ENCODE measurements around the gene TGIF1.

Gene TGIF1

GRCh38 chr18:3429121-3429520 is 20.9 kb upstream of the TGIF1 start:
- no peak overlapping the region for H3K4me3 ChIP-seq (ENCODE audit: low read depth, low read length)

GRCh38 chr18:3434685-3435084 is 15.3 kb upstream of the TGIF1 start:
- no peak for TF ChIP-seq CTCF (IDR thresholded peaks at IDR 0.05; ENCODE audit: borderline replicate concordance, insufficient read depth, low read depth, low read length)
- no peak overlapping the region for H3K4me3 ChIP-seq (ENCODE audit: low read depth, low read length)

More at GRCh38 chr18:3429121-3429520, 20.9 kb upstream of the TGIF1 start:
- TF ChIP-seq CTCF (IDR thresholded peaks at IDR 0.05; ENCODE audit: borderline replicate concordance, insufficient read depth, low read depth, low read length), result no peak

GRCh38 chr18:3440341-3440740 is 9.6 kb upstream of the TGIF1 start:
- no peak overlapping the region for H3K4me3 ChIP-seq (ENCODE audit: low read depth, low read length)
- TF ChIP-seq CTCF (IDR thresholded peaks at IDR 0.05; ENCODE audit: borderline replicate concordance, insufficient read depth, low read depth, low read length), result no peak

GRCh38 chr18:3441290-3441689 is 8.7 kb upstream of the TGIF1 start:
- TF ChIP-seq CTCF (IDR thresholded peaks at IDR 0.05; ENCODE audit: borderline replicate concordance, insufficient read depth, low read depth, low read length), result no peak
- H3K4me3 ChIP-seq (ENCODE audit: low read depth, low read length), result no peak overlapping the region

GRCh38 chr18:3442919-3443318 is 7.1 kb upstream of the TGIF1 start:
- TF ChIP-seq CTCF (IDR thresholded peaks at IDR 0.05; ENCODE audit: borderline replicate concordance, insufficient read depth, low read depth, low read length), result no peak
- H3K4me3 ChIP-seq (ENCODE audit: low read depth, low read length), result no peak overlapping the region

- TF ChIP-seq CTCF (IDR thresholded peaks at IDR 0.05; ENCODE audit: borderline replicate concordance, insufficient read depth, low read depth, low read length), result no peak
Observed at GRCh38 chr18:3444296-3444695, 5.7 kb upstream of the TGIF1 start.

GRCh38 chr18:3444954-3445353 is 5.0 kb upstream of the TGIF1 start:
- no peak overlapping the region for H3K4me3 ChIP-seq (ENCODE audit: low read depth, low read length)
- TF ChIP-seq CTCF (IDR thresholded peaks at IDR 0.05; ENCODE audit: borderline replicate concordance, insufficient read depth, low read depth, low read length), result no peak

More at GRCh38 chr18:3444296-3444695, 5.7 kb upstream of the TGIF1 start:
- no peak overlapping the region for H3K4me3 ChIP-seq (ENCODE audit: low read depth, low read length)

Measured in GM12875 (cell line).